ENCODE data around the gene UBL3.

Gene UBL3

GRCh38 chr13:29749401-29750182 lies 100.8 kb downstream of the UBL3 start:
- no peak overlapping the region for H3K27ac ChIP-seq
- TF ChIP-seq, protein P1, sequence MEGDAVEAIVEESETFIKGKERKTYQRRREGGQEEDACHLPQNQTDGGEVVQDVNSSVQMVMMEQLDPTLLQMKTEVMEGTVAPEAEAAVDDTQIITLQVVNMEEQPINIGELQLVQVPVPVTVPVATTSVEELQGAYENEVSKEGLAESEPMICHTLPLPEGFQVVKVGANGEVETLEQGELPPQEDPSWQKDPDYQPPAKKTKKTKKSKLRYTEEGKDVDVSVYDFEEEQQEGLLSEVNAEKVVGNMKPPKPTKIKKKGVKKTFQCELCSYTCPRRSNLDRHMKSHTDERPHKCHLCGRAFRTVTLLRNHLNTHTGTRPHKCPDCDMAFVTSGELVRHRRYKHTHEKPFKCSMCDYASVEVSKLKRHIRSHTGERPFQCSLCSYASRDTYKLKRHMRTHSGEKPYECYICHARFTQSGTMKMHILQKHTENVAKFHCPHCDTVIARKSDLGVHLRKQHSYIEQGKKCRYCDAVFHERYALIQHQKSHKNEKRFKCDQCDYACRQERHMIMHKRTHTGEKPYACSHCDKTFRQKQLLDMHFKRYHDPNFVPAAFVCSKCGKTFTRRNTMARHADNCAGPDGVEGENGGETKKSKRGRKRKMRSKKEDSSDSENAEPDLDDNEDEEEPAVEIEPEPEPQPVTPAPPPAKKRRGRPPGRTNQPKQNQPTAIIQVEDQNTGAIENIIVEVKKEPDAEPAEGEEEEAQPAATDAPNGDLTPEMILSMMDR (conservative IDR thresholded peaks at IDR 0.05): no peak
- no peak for TF ChIP-seq ZFX (IDR thresholded peaks at IDR 0.05)

DNA sequence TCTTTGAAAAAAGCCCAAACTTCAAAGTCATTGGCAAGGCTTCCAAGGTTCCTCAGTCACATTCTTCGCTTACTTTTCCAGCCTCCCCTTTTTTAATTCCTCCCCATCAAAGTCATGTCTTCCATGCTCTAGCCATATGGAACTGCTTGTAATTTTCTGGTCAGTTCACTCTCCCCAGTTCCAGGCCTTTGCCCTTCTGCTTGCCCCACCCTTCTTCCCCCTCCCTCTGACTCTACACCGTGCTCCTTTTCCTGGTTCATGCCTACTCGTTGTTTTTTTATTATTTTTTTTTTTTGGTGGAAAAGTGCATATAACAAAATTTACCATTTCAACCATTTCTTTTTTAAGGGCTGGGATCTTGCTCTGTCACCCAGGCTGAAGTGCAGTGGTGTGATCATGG lies 102.3 kb downstream of the UBL3 start:
- no peak for TF ChIP-seq ZFX (IDR thresholded peaks at IDR 0.05)
- TF ChIP-seq, protein P1 (conservative IDR thresholded peaks at IDR 0.05): no peak

GRCh38 chr13:29746148-29746677 lies 104.2 kb downstream of the UBL3 start:
- no peak overlapping the region for H3K27ac ChIP-seq
- no peak for TF ChIP-seq ZFX (IDR thresholded peaks at IDR 0.05)
- TF ChIP-seq, protein P1 (conservative IDR thresholded peaks at IDR 0.05): no peak

More for the DNA sequence above, 102.3 kb downstream of the UBL3 start:
- H3K27ac ChIP-seq: no peak overlapping the region

DNA sequence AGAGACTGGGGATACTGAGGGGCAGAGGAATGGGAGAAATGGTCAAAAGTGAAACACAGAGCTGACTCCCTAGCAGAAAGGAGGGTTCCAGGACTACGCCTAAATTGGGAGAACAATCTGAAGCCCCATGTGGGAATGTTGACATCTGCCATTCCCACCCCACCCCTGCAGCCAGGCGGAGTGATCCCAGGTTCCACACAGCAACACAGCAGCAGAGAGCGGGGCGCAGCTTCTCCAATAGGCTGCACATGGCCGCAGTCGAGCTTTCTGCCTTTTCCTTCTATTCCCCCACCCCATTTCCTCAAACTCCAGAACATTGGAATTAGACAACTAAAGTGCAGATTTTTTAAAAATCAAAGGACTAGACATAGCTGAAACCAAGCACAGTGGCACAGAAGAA lies 104.7 kb downstream of the UBL3 start:
- no peak overlapping the region for H3K27ac ChIP-seq
- TF ChIP-seq ZFX (IDR thresholded peaks at IDR 0.05): no peak
- TF ChIP-seq, protein P1 (conservative IDR thresholded peaks at IDR 0.05): no peak

GRCh38 chr13:29743201-29743786 lies 107.1 kb downstream of the UBL3 start:
- TF ChIP-seq ZFX (IDR thresholded peaks at IDR 0.05): no peak
- TF ChIP-seq, protein P1 (conservative IDR thresholded peaks at IDR 0.05): no peak
- peak overlapping the region; percentile 2; the same call in 1 of the 2 replicates for H3K27ac ChIP-seq

GRCh38 chr13:29740961-29741360 lies 109.5 kb downstream of the UBL3 start:
- H3K27ac ChIP-seq: no peak overlapping the region
- TF ChIP-seq, protein P1 (conservative IDR thresholded peaks at IDR 0.05): no peak
- TF ChIP-seq ZFX (IDR thresholded peaks at IDR 0.05): no peak

DNA sequence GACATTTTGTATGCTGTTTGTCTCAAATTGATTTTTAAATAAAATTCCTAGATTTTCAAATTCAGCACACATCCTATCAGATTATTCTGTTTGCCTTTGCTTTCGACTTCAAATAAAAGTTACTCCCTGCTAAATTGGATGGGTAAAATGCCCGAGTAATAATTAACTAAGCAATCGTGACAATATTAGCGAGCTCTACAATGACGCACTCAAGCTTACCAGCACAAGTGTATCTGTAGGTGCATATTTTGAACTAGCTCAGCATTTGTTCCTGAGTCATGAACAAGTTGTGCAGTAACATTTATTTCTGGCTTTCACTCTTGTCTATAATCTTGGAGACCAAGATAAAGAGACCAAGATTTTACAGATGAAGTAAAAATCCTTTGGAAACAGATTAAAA lies 113.4 kb downstream of the UBL3 start:
- no peak overlapping the region for H3K27ac ChIP-seq
- TF ChIP-seq, protein P1 (conservative IDR thresholded peaks at IDR 0.05): no peak
- TF ChIP-seq ZFX (IDR thresholded peaks at IDR 0.05): no peak
